TTC549 (cell line): ENCODE measurements around the gene MAP7D1.
"Not testable (repeated sequence)": the region's sequence is repeated elsewhere in the genome, so short reads cannot be mapped to it uniquely, and the experiment has no call there.

Experiments used
- FAIRE-seq: peaks from 2 replicates; lab custom pipeline; 2012; peaks lifted over from hg19 to GRCh38; lab: Jason Lieb, UNC

The MAP7D1 gene

DNA sequence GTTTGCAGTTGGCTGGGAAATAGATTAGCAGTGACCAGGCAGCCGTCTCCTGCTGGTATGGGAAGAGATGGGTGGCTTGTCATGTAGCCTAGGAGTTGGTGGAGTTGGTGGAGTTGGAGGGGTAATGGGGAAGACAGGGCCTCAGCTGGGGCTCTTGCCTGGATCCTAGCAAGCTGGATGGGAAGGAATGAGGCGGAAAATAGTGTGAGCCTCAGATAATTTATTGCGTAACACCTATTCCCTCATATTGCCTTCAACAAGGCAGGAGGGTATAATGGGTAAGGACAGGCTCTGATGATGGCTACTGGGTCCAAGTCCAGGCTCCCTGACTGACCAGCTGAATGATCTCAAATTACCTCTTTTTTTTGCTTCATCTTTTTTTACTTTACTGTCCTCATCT is 12.6 kb downstream of the MAP7D1 start:
- FAIRE-seq, result no peak

DNA sequence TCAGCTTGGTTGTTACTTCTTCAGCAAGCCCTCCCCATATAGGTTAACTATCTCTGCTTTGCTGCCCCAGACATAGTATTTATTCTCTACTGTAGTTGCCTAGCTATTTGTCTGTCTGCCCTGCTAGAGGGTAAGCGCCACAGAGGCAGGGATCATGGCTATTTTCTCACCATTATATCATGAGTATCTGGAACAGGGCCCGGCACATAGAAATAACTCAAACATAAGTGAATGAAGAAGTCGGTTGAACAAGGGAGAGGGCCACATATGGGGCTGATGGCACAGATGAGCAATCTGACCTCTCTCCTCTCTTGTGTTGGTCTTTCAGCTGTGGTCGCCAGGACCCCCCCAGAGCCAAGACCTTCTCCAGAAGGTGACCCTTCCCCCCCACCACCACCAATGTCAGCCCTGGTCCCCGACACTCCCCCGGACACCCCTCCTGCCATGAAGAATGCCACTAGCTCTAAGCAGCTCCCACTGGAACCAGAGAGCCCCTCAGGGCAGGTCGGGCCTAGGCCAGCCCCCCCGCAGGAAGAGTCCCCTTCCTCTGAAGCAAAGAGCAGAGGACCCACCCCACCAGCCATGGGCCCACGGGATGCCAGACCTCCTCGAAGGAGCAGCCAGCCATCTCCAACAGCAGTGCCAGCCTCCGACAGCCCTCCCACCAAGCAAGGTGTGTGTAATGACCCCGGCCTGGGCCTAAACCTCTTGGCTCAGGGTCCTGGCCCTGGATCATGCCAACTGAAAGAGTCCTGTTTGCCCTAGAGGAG is 14.9 kb downstream of the MAP7D1 start:
- FAIRE-seq, result no peak

DNA sequence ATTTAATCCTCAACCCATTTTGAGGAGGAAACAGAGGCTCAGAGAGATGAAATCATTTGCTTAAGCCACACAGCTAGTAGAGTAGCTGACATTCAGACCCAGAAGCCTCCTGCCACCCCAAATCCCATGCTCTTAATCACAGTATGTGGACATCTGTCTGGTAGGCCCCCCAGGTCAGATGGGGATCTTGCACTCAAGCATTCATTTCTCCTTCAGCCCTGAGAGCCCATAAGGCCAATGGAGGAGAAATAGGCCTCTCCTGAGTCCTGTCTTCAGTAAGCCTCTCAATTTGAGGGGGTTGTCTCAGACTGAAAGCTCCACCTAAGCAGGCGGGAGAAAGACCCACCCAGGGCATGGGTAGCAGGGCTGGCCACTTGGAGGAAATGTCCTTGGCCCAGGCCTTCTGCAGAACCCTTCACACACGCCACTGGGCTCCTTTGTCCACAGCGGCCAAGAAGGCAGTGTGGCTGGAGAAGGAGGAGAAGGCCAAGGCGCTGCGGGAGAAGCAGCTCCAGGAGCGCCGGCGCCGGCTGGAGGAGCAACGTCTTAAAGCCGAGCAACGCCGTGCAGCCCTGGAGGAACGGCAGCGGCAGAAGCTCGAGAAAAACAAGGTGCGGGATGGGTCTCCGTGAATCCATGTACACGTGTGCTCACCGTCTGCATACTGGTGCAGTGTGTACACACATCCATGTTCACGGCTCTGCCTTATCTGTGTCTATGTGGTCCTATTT is 16.2 kb downstream of the MAP7D1 start:
- FAIRE-seq, result no peak

DNA sequence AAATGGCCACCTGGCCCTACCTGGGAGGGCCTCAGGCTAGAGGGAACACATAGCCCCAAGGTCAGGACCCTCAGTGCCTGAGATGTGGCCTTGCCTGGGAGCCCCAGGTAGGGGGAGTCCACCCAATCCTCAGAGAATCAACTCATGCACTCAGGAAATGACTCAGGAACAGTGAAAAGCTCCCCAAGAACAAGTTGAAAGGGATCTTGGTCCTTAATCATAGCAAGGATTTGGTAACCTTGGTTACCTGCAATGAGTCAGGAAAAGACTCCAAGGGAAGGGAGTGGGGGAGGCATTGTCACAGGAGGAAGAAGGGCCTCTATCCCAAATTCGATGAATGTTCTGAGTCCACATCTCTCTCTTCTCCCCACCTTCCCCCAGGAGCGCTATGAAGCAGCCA is 17.0 kb downstream of the MAP7D1 start:
- no peak for FAIRE-seq

DNA sequence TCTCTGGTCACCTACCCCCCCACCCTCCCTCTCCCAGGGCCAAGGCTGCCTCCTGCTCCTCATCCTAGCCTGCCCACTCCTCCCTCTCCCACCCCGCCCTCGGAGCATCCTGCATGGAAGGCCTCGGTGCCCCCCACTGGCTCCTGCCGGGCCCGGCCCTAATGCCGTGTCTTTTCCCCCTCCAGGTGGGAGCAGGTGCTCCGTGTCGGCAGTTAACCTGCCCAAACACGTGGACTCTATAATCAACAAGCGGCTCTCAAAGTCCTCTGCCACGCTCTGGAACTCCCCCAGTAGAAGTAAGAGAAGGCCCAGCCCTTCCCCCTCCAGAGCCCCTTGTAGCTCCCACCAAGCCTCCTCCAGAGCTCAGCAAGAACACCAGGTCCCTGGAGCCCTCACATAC is 18.8 kb downstream of the MAP7D1 start:
- no peak for FAIRE-seq

DNA sequence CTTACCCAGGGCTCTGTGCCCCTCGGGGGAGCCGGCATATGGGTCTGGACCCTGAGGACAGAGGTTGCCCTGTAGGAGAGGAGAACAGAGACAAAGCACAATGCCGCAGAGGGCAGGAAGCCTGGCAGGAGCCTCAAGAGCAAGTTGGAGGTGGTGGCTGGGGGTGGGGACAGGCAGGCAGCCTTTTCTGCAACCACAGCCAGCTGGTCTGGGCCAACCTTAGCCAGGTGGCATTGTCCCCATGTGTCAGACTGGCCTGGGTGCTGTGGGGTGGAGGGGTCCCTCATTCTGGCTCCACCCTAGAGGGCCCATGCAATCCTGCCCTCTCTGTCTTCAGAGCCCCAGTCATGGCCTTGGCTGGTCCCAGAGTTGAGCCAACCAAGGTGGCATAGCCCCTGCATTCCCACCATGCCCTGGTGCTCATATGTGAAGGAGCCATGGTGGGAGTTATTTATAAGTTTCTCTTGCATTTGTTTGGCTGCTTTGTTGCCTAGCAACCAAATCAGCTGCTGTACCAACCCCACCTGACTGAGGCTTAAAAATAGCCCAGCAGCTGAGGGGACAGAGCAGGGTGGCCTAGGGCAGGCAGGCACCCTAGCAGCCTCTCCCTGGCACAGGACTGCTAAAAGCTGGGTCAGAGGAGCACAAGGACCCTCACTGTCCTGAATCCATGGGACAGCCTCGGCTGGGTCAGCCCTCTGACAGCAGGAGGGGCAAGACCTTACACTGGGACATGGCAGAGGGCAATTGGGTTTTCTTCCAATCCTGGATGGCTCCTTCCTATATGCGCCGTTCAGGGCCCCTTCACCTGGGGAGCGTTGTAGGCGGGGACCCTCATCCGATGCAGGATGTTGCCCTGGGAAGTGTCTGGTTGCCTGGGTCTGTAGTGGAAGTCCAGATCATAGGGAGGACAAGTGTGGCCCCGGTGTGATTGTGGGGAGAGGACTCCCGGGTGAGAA is 19.5 kb downstream of the MAP7D1 start:
- FAIRE-seq, result no peak

DNA sequence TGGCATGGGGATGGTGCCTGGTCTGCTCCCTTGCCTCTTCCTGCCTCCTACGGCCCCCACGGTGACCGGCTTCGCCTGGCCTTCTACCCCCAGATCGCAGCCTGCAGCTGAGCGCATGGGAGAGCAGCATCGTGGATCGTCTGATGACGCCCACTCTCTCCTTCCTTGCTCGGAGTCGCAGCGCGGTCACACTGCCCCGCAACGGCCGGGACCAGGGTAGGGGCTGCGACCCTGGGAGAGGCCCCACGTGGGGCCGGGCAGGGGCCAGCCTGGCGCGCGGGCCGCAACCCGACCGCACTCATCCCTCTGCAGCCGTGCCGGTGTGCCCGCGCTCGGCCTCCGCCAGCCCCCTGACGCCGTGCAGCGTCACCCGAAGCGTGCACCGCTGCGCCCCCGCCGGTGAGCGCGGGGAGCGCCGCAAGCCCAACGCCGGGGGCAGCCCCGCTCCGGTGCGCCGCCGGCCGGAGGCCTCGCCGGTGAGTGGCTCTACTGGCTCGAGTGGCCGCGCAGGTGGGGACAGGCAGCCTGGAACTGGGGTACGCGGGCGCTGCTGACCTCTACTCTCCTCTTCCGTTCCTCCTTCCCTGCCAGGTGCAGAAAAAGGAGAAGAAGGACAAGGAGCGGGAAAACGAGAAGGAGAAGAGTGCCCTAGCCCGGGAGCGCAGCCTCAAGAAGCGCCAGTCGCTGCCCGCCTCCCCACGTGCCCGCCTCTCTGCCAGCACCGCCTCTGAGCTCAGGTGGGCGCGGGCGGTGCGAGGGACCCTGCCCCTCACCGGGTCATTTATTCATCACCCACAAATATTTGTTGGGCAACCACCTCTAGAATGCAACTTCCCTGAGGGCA is 20.4 kb downstream of the MAP7D1 start:
- no peak for FAIRE-seq

DNA sequence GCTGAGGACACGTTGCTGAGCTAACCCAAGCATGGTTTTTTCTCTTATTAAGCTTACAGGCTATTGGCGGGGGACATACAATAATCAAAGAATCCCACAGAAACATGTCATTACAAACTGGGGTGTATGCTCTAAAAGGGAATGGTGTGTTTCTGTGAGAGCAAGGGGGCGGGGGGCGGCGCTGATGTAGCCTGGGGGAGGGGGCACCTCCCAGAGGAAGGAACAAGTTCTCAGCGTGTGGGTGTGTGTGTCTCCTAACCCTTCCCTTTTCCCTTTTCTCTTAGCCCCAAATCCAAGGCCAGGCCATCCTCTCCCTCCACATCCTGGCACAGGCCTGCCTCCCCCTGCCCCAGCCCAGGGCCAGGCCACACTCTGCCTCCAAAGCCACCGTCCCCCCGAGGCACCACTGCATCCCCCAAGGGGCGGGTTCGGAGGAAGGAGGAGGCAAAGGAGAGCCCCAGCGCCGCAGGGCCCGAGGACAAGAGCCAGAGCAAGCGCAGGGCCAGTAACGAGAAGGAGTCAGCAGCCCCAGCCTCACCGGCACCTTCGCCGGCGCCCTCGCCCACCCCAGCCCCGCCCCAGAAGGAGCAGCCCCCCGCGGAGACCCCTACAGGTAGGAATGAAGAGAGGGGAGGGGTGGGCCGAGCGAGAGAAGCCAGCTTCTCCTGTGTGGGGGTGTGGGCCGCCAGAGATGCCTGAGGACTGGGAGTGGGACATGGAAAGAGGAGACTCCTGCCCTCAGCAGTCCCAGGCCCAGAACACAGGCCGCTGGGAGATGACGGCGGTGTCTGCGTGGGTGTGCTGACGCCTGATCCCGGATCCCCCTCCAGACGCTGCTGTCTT is 21.9 kb downstream of the MAP7D1 start:
- no peak for FAIRE-seq

DNA sequence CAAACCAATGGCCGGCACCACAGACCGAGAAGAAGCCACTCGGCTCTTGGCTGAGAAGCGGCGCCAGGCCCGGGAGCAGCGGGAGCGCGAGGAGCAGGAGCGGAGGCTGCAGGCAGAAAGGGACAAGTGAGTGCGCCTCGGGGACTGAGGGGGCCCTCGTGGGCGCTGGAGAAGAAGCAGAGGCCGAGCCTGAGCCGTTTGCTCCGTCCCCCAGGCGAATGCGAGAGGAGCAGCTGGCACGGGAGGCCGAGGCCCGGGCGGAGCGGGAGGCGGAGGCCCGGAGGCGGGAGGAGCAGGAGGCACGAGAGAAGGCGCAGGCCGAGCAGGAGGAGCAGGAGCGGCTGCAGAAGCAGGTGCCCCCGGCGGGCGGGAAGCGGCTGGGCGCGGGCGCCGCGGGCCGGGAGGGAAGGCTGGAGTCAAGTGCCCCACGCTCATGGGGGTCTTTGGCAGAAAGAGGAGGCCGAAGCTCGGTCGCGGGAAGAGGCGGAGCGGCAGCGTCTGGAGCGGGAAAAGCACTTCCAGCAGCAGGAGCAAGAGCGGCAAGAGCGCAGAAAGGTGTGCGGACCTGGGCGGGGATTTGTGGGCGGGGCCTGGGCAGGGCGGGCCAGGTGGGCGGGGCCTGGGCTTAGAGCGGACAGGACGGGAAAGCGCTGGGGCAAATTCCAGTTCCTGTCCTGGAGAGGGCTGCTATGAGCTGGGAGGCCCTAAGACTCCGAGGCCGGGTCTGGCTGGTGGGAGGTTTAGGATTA is 22.7 kb downstream of the MAP7D1 start:
- FAIRE-seq, result no peak

DNA sequence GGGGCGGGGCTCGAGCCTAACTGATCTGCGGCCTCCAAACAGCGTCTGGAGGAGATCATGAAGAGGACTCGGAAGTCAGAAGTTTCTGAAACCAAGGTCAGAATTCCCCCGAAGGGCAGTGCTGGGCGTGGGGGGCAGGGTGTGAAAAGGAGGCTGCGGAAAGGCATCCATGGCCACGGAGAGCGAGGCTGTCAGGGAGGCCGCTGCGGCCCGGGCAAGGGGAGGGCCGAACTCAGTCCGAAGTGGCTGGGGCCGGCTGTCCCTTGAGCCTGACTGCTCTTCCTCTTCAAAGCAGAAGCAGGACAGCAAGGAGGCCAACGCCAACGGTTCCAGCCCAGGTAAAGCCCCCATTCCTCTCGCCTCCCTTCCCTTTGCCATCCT is 23.2 kb downstream of the MAP7D1 start:
- no peak for FAIRE-seq

DNA sequence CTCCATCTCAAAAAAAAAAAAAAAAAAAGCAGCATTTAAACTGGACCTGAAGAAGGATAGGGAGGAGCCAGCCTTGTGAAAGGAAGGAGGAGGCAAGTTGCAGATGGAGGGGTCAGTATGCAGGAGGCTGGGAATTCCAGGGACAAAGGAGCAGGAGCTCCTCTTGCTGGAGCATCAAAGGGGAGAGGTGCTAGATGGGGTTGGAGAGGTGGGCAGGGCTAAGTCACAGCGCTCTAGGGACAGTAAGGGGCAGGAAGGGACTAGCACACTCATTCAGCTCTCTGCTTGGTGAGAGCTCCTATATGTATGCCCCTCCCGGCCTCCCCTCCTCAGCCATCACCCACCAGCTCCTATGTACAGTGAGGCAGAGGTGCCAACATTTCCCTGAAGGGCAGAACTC is 26.8 kb downstream of the MAP7D1 start:
- no peak for FAIRE-seq

DNA sequence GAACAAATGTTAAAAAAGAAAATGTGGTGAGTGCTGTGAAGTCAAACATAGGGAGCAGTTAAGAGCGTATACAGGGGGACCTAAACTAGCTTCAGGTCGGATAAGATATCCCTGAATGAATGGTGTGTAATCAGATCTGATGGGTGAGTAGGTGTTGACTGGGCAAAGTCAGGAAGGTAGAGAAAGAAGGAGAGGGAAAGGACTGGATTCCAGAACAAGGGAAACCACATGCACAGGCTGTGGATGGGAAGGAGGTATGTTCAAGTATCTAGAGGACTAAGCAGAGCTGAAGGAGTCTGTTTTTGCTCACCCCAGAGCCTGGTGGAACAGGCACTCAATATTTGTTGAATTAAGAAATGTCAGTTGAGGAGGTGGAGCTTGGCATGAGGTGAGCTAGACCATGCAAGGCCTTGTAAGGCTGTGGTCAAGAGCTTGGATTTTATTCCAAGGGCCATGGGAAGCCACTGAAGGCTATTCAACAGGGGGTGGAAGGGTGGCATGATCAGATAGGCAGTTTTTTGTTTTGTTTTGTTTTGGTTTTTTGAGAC is 27.4 kb downstream of the MAP7D1 start:
- FAIRE-seq, result no peak

DNA sequence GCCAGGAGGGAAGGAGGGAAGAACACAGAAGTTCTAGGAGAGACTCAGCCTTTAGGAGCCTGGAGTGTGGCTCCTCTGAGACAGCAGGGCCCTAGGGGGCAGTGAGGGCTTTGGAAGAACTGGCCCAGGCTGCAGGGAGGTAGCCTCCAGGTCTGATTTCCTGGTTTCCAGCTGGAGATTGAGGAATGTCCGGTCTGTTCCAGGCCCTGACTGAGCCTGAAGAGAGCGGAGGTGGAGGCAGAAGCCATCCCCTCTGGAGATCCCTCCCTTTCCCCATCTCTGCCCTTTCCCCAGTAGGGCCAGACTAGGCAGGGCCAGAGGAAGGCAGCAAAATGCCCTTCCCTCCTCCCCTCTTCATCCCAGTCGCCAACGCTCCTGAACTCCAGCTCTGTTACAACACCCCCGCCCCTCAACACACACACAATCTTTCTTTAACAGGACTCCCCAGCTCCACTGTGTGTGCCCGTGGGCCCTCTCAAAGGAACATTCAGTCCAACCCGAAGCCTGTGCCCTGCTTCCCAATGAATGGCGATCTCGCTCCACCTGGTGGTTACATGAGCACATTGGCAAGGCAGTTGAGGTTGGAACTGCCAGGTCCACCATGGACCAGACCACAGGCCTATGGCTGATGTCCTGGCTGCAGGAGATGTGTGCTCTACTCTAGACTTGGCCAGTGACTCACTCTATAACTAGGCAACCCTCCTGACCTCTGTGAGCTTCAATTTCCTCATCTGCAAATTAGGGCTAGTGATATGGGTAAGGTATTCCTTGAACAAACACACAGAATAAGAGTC is 32.0 kb downstream of the MAP7D1 start:
- FAIRE-seq, result peak; percentile 89

DNA sequence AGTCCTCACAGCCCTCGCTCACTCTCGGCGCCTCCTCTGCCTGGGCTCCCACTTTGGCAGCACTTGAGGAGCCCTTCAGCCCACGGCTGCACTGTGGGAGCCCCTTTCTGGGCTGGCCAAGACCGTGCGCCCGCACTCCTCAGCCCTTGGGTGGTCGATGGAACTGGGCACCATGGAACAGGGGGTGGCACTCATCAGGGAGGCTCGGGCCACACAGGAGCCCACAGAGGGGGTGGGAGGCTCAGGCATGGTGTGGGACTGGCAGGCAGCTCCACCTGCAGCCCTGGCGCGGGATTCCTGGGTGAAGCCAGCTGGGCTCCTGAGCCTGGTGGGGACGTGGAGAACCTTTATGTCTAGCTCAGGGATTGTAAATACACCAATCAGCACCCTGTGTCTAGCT is 40.8 kb downstream of the MAP7D1 start:
- FAIRE-seq, result not testable (repeated sequence)

DNA sequence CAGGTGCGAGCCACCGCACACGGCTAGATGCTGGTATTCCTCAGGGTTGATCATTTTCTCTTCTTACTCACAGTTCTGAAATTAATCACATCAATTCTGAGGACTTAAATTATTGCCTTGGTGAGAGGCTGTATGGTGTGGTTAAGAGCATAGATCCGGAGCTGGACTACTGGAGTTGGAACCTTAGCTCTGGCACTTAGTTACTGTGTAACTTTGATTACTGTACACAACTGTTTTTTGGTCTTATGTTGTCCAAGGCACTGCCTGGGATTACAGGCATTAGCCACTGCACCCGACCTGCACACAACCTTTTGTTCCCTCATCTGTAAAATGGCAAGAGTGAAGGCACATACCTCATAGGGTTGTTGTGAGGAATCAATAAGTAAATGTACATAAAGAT is 42.7 kb downstream of the MAP7D1 start:
- FAIRE-seq, result no peak

DNA sequence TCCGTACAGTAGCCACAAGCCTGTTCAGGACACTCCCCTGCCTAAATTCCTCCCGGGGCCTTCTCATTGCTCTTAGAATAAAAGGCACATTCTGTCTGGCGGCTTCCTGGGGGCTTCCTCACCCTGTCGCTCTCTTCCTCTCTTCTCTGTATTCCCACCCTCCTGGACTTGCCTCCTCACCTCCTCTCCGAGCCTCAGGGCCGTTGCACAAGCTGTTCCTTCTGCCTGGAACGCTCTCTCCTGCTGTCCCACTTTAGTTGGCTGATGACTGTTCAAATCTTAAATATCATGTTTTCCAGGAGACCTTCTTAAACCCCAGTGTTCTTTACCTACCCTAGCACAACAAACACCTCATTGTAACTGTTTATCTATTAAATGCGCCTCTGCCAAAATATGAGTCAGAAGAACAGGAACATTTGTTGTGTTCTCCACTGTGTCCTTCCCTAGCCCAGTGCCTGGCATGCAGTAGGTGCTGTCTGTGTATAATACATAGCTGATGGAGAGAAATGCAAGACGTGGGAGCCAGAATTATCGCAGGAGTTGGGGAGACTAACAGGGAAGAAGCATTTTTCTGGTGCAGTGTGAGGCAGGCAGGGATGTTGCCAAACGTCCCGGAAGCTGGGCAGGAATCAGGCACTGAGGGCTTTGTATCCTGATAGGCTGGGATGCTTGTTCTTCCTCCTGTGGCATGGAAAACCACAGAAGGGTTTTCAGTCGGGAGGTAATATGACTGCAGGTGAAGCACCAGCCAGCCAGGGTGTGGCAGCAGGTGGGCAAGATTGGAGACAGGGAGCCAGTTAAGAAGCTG is 44.2 kb downstream of the MAP7D1 start:
- no peak for FAIRE-seq

DNA sequence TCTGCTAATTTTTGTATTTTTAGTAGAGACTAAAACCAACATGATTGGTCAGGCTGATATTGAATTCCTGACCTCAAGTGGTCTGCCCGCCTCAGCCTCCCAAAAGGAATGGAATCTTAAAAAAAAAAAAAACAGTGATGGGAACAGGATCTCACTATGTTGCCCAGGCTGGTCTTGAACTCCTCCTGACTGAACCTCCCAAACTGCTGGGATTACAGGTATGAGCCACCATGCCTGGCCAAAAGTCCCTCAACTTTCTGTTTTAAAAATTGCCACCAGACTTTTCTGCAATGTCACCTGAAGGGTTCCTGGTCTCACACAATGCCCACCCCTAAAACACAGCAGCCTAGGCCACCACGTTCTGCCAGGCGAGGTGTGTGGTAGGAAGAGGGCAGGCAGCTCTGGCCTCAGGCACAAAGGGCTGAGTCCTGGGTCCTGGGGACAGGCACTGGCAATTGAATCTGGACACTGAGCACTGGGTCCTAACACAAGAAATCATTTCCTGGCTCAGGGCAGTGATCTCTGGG is 47.1 kb downstream of the MAP7D1 start:
- no peak for FAIRE-seq
